AG04449 (cell line): ENCODE results near the gene TMEM61.
"Not testable (repeated sequence)": the region's sequence is repeated elsewhere in the genome, so short reads cannot be mapped to it uniquely, and the experiment has no call there.

Experiments
- CTCF ChIA-PET: fragments of 350-600 bp; formaldehyde crosslinking; extraction: SDS; loops from one replicate; lab custom pipeline; 2021; ENCODE audit warnings: antibody characterized with exemption; lab: Yijun Ruan, JAX
- POLR2A ChIA-PET: fragments of 400-600, 350-600 bp; formaldehyde crosslinking; extraction: SDS; loops from one replicate; lab custom pipeline; 2020; ENCODE audit warnings: antibody characterized with exemption, inconsistent platforms; lab: Yijun Ruan, JAX
- DNase-seq: peaks from one replicate; pipeline ENCODE4 v3.0.0-alpha.2; 2010; ENCODE audit warnings: low read depth, low spot score
- H3K4me3 ChIP-seq: 2 replicates; pipeline ENCODE4 v1.5.1; 2011; ENCODE audit warnings: low read depth, mild to moderate bottlenecking, control low read depth, low read length
- CTCF ChIP-seq: IDR thresholded peaks from one replicate; pipeline ENCODE4 v1.5.1; 2011; ENCODE audit warnings: mild to moderate bottlenecking, moderate library complexity, low read length, control low read depth, inconsistent platforms; ENCODE audit not compliant: insufficient read depth; ENCODE audit errors: missing control alignments

TMEM61 gene

GRCh38 chr1:54955359-54955758 lies 25.1 kb upstream of the TMEM61 start:
- ChIA-PET CTCF (interaction anchor here (1.8 to 18.6 kb wide), 4 partner anchors 10 to 59 kb away, joined by 3 to 656 read pairs (median 29); no protein-coding TSS in a partner anchor), POLR2A (no interaction called here)
- H3K4me3 ChIP-seq: no peak overlapping the region
- peak; percentile 50 for DNase-seq
- TF ChIP-seq CTCF: no peak

- ChIA-PET CTCF (interaction anchor here (1.1 to 5.9 kb wide), 10 partner anchors 11 to 104 kb away, joined by 3 to 47 read pairs (median 5); no protein-coding TSS in a partner anchor), POLR2A (no interaction called here)
- no peak for DNase-seq
- no peak for TF ChIP-seq CTCF
- no peak overlapping the region for H3K4me3 ChIP-seq
Measured at GRCh38 chr1:54956726-54957125, 23.7 kb upstream of the TMEM61 start.

DNA sequence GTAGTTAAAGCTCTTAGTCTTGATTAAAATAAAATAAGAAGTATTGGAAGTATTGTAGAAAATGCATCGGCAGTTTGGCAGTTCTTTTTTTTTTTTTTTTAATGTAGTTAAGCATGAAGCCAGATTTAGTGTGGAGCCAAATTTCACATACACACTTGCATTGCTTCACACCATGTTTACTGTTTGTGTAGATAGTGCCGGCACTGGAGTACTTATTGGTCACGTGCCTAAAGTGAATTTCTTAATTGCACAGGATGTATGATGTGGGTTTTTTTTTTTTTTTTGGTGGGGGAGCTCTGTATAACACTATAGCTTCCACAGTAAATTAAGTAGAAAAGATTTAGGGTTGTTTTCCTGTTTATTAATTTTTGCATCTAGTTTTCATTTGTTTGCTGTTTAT lies 21.2 kb upstream of the TMEM61 start:
- CTCF ChIA-PET: interaction anchor here (1.2 to 5.1 kb wide), 4 partner anchors 9 to 63 kb away, joined by 4 to 59 read pairs (median 12); no protein-coding TSS in a partner anchor
- POLR2A ChIA-PET: no interaction called here
- no peak for DNase-seq
- TF ChIP-seq CTCF: no peak
- no peak overlapping the region for H3K4me3 ChIP-seq

- ChIA-PET CTCF (interaction anchor here (1.7 to 5.1 kb wide), 6 partner anchors 11 to 59 kb away, joined by 6 to 59 read pairs (median 24); no protein-coding TSS in a partner anchor), POLR2A (no interaction called here)
- no peak overlapping the region for H3K4me3 ChIP-seq
- DNase-seq: no peak
- TF ChIP-seq CTCF: no peak
Measured at GRCh38 chr1:54962612-54963395, 17.6 kb upstream of the TMEM61 start.

- CTCF ChIA-PET: interaction anchor here (1.7 to 5.1 kb wide), 5 partner anchors 13 to 58 kb away, joined by 6 to 59 read pairs (median 28); no protein-coding TSS in a partner anchor
- H3K4me3 ChIP-seq, DNase-seq, POLR2A ChIA-PET: not testable (repeated sequence)
Measured at GRCh38 chr1:54963829-54964228, 16.6 kb upstream of the TMEM61 start.

GRCh38 chr1:54965624-54966340 lies 14.6 kb upstream of the TMEM61 start:
- no peak for DNase-seq
- TF ChIP-seq CTCF: no peak
- ChIA-PET CTCF (interaction anchor here (0.9 to 4.3 kb wide), 11 partner anchors 8 to 56 kb away, joined by 3 to 29 read pairs (median 5); no protein-coding TSS in a partner anchor), POLR2A (no interaction called here)
- no peak overlapping the region for H3K4me3 ChIP-seq
